ENCODE data around the gene TRIO. TPM values are rescaled to one million over a fixed set of nuclear protein-coding genes. Genes with fewer than 3 reads are reported as not detected.

Gene TRIO
- total RNA-seq, 1 donor, result 410 TPM

GRCh38 chr5:14502294-14502690 lies 359.1 kb downstream of the TRIO start:
- DNase-seq (ENCODE audit: low read depth), result no peak
- no peak overlapping the region for H3K4me3 ChIP-seq (ENCODE audit: low read depth, low read length)
- TF ChIP-seq, protein P1, sequence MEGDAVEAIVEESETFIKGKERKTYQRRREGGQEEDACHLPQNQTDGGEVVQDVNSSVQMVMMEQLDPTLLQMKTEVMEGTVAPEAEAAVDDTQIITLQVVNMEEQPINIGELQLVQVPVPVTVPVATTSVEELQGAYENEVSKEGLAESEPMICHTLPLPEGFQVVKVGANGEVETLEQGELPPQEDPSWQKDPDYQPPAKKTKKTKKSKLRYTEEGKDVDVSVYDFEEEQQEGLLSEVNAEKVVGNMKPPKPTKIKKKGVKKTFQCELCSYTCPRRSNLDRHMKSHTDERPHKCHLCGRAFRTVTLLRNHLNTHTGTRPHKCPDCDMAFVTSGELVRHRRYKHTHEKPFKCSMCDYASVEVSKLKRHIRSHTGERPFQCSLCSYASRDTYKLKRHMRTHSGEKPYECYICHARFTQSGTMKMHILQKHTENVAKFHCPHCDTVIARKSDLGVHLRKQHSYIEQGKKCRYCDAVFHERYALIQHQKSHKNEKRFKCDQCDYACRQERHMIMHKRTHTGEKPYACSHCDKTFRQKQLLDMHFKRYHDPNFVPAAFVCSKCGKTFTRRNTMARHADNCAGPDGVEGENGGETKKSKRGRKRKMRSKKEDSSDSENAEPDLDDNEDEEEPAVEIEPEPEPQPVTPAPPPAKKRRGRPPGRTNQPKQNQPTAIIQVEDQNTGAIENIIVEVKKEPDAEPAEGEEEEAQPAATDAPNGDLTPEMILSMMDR (IDR thresholded peaks at IDR 0.05; ENCODE audit: insufficient read depth, low read depth, low read length), result no peak

DNA sequence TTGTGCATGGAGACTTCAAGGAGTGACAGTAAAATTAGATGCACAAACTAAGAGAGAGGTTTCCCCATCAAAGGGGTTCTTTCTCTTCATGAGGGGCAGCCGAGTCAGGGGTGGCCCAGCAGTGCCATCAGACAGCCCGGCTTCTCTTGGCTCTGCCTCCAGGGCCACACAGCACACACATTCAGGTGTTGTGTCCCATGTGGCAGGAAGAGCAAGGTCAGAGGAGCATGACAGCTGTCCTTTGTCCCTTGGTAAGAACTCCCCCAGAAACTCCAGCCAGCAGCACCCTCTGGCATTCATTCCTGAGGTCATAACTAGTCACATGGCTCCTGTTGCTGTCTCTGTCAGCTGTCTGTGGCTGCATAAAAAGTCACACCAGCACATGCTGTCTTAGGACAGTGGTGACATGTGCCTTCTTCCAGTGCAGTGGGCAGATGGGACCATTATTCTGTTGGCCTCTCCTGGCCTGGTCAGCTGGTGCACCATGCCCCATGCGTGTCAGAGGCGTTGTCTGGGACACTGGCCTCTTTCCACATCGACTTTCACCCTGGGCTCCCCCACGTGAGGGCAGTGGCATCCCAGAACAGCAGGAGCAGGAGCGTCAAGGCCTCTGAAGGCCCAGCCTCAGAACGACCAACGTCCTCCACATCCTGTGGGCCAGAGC lies 360.0 kb downstream of the TRIO start:
- H3K4me3 ChIP-seq (ENCODE audit: low read depth, low read length), result no peak overlapping the region
- DNase-seq (ENCODE audit: low read depth), result peak; percentile 19
- TF ChIP-seq, protein P1 (IDR thresholded peaks at IDR 0.05; ENCODE audit: insufficient read depth, low read depth, low read length), result no peak

DNA sequence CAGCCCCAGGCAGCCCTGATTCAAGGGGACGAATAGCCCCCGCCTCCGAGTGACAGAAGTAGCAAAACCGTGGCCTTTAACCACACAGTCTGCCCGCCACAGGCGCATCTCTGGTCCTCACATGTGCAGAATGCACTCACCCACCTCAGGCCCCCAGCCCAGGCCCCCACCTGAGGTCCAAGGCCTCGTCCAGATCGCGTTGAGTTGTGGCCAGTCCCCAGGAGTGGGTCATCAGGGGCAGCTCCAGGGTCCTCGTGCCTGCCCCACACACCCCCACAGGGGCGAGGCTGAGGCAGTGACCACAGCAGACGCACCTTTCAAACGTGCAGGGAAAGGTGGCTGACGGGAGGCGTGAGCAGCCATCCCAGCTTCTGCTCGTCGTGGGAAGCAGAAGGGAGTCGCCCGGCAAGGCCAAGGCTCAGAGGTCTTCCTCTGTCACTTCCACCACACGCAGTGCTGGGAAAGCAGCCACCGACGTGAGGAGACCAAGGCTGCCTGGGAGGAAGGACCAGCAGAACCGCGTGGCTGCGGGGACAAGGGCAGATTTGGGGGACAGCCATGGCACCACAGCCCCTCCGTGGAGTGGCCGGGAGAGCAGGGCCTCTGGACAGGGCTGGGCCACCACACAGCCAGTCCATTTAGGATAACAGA lies 360.7 kb downstream of the TRIO start:
- DNase-seq (ENCODE audit: low read depth), result no peak
- TF ChIP-seq, protein P1 (IDR thresholded peaks at IDR 0.05; ENCODE audit: insufficient read depth, low read depth, low read length), result no peak

DNA sequence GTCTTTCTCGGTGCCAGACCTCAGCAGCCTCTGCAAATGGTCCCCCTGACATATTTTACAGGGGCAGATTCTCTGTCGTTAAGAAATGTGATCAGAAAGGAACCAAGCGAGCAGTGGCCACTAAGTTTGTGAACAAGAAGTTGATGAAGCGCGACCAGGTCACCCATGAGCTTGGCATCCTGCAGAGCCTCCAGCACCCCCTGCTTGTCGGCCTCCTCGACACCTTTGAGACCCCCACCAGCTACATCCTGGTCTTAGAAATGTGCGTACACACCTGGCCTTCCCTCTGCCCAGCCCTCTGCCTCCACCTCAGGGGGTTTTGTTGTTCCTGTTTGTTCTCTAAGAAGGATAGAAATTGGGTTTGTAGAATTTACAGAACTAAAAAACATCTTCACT lies 361.2 kb downstream of the TRIO start:
- DNase-seq (ENCODE audit: low read depth), result no peak
- no peak overlapping the region for H3K4me3 ChIP-seq (ENCODE audit: low read depth, low read length)
- TF ChIP-seq, protein P1 (IDR thresholded peaks at IDR 0.05; ENCODE audit: insufficient read depth, low read depth, low read length), result no peak

More for the DNA sequence above, 360.7 kb downstream of the TRIO start:
- H3K4me3 ChIP-seq (ENCODE audit: low read depth, low read length), result no peak overlapping the region

DNA sequence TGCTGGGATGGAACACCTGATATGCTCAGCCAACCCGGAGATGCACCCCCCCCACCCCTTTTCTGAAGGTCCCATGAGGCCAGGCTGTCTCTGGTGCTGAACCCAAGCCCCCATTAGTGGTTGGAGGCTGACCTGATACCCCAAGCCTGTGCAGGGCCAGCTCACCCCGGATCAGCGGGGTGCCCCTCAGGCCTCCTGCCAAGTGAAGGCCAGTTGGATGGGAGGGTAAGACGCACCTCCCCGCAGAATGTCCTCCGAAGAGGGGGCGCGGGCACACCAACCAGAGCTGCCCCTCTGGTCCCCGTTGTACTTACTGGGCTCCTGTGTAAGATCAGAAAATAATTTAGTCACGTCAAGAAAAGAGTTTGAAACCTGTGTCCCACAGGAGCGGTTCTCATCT lies 361.7 kb downstream of the TRIO start:
- TF ChIP-seq, protein P1 (IDR thresholded peaks at IDR 0.05; ENCODE audit: insufficient read depth, low read depth, low read length), result no peak
- DNase-seq (ENCODE audit: low read depth), result no peak
- no peak overlapping the region for H3K4me3 ChIP-seq (ENCODE audit: low read depth, low read length)

GRCh38 chr5:14505310-14506139 lies 362.4 kb downstream of the TRIO start:
- no peak overlapping the region for H3K4me3 ChIP-seq (ENCODE audit: low read depth, low read length)
- DNase-seq (ENCODE audit: low read depth), result no peak
- TF ChIP-seq, protein P1 (IDR thresholded peaks at IDR 0.05; ENCODE audit: insufficient read depth, low read depth, low read length), result no peak
